ENCODE measurements around the gene TRIM42.

Gene TRIM42

DNA sequence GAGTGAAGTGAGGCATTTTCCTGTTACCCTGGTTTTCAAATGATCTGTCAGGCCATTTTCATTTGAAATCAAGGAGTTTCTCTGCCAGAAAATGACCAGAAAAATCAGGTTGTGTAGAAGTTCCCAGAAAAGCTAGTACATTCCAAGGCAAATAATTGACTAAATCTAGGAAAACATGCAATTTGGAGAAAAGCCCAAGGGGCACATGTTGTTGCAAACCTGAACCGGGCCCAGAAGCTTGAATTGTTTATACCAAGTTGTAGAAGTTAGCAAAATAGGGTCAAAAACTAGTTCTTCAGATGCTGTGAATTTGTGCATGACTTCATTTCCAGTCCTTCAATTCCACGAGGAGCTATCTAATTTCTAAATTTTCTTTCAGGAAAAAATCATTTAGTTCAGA is 31.0 kb downstream of the TRIM42 start:
- ChIA-PET CTCF (interaction anchor here (0.6 kb wide), 1 partner anchor 154 kb away, joined by 3 read pairs; no protein-coding TSS in a partner anchor), POLR2A (no interaction called here)

DNA sequence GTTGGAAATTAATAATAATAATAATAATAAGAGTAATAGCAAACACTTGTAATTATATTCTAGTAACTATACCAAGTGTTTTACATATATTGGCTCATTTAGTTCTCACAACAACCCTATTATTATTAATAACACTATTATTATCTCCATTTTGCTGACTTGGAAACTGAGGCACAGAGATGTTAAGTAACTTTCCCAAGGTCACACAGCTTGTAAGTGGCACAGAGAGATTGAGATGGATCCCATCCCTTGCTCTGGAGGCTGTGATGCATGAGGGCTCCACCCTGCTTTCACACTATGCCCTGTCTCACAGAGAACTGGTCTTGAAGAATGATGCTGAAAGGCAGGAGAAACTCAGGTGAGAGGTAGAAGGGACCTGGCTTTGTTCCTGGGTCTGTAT is 31.9 kb downstream of the TRIM42 start:
- no peaks in the 10 kb centered on the region for H3K36me3 ChIP-seq (ENCODE audit: control insufficient read depth in 2 of 2, insufficient read depth in 1 of 2, low read length in 2 of 2)
- H3K9me3 ChIP-seq (ENCODE audit: control insufficient read depth, insufficient read depth, low read depth, low read length): no peaks in the 10 kb centered on the region
- no peaks in the 10 kb centered on the region for H3K4me1 ChIP-seq (ENCODE audit: control insufficient read depth, insufficient read depth, low read length)
- H3K4me3 ChIP-seq (ENCODE audit: low read depth, low read length): no peak overlapping the region
- TF ChIP-seq ZNF146 (tag by site-specific recombination; IDR thresholded peaks at IDR 0.05) (no peak), ZNF843 (tag by site-specific recombination; IDR thresholded peaks at IDR 0.05) (no peak), GLI2 (tag by site-specific recombination; IDR thresholded peaks at IDR 0.05; ENCODE audit: borderline replicate concordance, low read depth) (no peak), ZNF24 (tag by site-specific recombination; IDR thresholded peaks at IDR 0.05) (no peak), ZNF292 (tag by site-specific recombination; IDR thresholded peaks at IDR 0.05; ENCODE audit: borderline replicate concordance, low read depth) (no peak)
- TF ChIP-seq, protein P1, sequence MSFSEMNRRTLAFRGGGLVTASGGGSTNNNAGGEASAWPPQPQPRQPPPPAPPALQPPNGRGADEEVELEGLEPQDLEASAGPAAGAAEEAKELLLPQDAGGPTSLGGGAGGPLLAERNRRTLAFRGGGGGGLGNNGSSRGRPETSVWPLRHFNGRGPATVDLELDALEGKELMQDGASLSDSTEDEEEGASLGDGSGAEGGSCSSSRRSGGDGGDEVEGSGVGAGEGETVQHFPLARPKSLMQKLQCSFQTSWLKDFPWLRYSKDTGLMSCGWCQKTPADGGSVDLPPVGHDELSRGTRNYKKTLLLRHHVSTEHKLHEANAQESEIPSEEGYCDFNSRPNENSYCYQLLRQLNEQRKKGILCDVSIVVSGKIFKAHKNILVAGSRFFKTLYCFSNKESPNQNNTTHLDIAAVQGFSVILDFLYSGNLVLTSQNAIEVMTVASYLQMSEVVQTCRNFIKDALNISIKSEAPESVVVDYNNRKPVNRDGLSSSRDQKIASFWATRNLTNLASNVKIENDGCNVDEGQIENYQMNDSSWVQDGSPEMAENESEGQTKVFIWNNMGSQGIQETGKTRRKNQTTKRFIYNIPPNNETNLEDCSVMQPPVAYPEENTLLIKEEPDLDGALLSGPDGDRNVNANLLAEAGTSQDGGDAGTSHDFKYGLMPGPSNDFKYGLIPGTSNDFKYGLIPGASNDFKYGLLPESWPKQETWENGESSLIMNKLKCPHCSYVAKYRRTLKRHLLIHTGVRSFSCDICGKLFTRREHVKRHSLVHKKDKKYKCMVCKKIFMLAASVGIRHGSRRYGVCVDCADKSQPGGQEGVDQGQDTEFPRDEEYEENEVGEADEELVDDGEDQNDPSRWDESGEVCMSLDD (tag by site-specific recombination; IDR thresholded peaks at IDR 0.05): no peak
- ChIA-PET POLR2A (no interaction called here), CTCF (interaction anchor here (0.6 kb wide), 1 partner anchor 124 kb away, joined by 3 read pairs; no protein-coding TSS in a partner anchor)
- H3K27ac ChIP-seq (ENCODE audit: extremely low read depth, low read depth, low read length): no peak overlapping the region

More for the DNA sequence above, 31.0 kb downstream of the TRIM42 start:
- no peak overlapping the region for H3K4me3 ChIP-seq (ENCODE audit: low read depth, low read length)
- TF ChIP-seq, protein P2, sequence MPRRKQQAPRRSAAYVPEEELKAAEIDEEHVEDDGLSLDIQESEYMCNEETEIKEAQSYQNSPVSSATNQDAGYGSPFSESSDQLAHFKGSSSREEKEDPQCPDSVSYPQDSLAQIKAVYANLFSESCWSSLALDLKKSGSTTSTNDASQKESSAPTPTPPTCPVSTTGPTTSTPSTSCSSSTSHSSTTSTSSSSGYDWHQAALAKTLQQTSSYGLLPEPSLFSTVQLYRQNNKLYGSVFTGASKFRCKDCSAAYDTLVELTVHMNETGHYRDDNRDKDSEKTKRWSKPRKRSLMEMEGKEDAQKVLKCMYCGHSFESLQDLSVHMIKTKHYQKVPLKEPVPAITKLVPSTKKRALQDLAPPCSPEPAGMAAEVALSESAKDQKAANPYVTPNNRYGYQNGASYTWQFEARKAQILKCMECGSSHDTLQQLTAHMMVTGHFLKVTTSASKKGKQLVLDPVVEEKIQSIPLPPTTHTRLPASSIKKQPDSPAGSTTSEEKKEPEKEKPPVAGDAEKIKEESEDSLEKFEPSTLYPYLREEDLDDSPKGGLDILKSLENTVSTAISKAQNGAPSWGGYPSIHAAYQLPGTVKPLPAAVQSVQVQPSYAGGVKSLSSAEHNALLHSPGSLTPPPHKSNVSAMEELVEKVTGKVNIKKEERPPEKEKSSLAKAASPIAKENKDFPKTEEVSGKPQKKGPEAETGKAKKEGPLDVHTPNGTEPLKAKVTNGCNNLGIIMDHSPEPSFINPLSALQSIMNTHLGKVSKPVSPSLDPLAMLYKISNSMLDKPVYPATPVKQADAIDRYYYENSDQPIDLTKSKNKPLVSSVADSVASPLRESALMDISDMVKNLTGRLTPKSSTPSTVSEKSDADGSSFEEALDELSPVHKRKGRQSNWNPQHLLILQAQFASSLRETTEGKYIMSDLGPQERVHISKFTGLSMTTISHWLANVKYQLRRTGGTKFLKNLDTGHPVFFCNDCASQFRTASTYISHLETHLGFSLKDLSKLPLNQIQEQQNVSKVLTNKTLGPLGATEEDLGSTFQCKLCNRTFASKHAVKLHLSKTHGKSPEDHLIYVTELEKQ (tag by site-specific recombination; IDR thresholded peaks at IDR 0.05; ENCODE audit: borderline replicate concordance): no peak
- no peak overlapping the region for H3K27ac ChIP-seq (ENCODE audit: extremely low read depth, low read depth, low read length)
- H3K36me3 ChIP-seq (ENCODE audit: control insufficient read depth in 2 of 2, insufficient read depth in 1 of 2, low read length in 2 of 2): no peaks in the 10 kb centered on the region
- H3K4me1 ChIP-seq (ENCODE audit: control insufficient read depth, insufficient read depth, low read length): no peaks in the 10 kb centered on the region
- no peaks in the 10 kb centered on the region for H3K9me3 ChIP-seq (ENCODE audit: control insufficient read depth, insufficient read depth, low read depth, low read length)

DNA sequence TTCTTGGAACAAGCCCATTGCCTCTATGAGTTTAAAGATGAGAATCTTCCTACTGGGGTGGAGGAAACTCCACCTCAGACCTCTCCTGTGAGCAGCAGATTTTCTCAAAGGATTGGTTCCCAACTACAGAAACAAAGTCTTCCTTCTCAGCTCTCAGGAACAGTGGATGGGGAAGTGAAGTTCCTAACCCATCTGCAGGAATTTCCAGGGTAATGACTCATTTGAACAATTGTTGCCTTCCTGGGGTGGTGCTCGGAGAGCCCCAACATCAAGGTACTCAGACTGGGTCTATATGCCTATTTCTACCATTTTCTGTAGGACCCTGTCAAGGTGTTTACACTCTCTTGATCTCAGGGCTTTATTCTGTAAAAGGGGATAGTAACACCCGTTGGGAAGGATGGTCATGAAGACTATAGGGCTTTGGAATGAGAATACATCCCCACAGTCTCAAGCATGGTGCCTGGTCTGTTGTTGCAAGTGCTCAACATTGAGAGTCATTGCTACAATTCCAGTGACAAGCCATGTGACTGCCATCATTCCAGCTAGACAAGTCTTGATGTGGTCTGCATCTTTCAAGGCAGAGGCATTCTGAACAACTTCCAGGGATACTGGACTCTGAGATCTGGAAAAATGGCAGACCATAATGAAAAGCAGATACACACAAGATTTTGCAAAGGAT is 33.0 kb downstream of the TRIM42 start:
- no peaks in the 10 kb centered on the region for H3K36me3 ChIP-seq (ENCODE audit: control insufficient read depth in 2 of 2, insufficient read depth in 1 of 2, low read length in 2 of 2)
- ChIA-PET POLR2A (no interaction called here), CTCF (interaction anchor here (0.6 to 1.1 kb wide), 2 partner anchors 125 to 773 kb away, joined by 3 read pairs; no protein-coding TSS in a partner anchor)
- H3K9me3 ChIP-seq (ENCODE audit: control insufficient read depth, insufficient read depth, low read depth, low read length): no peaks in the 10 kb centered on the region
- no peaks in the 10 kb centered on the region for H3K4me1 ChIP-seq (ENCODE audit: control insufficient read depth, insufficient read depth, low read length)
- no peak overlapping the region for H3K27ac ChIP-seq (ENCODE audit: extremely low read depth, low read depth, low read length)
- no peak overlapping the region for H3K4me3 ChIP-seq (ENCODE audit: low read depth, low read length)
- TF ChIP-seq ZNF174 (tag by site-specific recombination; IDR thresholded peaks at IDR 0.05) (no peak), ZNF596 (tag by site-specific recombination; IDR thresholded peaks at IDR 0.05) (no peak), ZNF341 (tag by site-specific recombination; IDR thresholded peaks at IDR 0.05; ENCODE audit: low read depth) (no peak), ZNF140 (tag by site-specific recombination; IDR thresholded peaks at IDR 0.05) (no peak), KLF9 (tag by site-specific recombination; IDR thresholded peaks at IDR 0.05; ENCODE audit: low read depth) (no peak), ZNF514 (tag by site-specific recombination; IDR thresholded peaks at IDR 0.05) (no peak), ZNF214 (tag by site-specific recombination; IDR thresholded peaks at IDR 0.05; ENCODE audit: borderline replicate concordance) (no peak), ZNF302 (tag by site-specific recombination; IDR thresholded peaks at IDR 0.05; ENCODE audit: low read depth) (no peak), ZBTB20 (tag by site-specific recombination; IDR thresholded peaks at IDR 0.05) (no peak), GLIS2 (tag by site-specific recombination; IDR thresholded peaks at IDR 0.05) (no peak), ZNF132 (tag by site-specific recombination; IDR thresholded peaks at IDR 0.05; ENCODE audit: borderline replicate concordance) (no peak), ZNF324 (tag by site-specific recombination; IDR thresholded peaks at IDR 0.05) (no peak), ZNF211 (tag by site-specific recombination; IDR thresholded peaks at IDR 0.05; ENCODE audit: low read depth) (no peak), ZSCAN23 (tag by site-specific recombination; IDR thresholded peaks at IDR 0.05) (no peak)
- TF ChIP-seq, protein P3, sequence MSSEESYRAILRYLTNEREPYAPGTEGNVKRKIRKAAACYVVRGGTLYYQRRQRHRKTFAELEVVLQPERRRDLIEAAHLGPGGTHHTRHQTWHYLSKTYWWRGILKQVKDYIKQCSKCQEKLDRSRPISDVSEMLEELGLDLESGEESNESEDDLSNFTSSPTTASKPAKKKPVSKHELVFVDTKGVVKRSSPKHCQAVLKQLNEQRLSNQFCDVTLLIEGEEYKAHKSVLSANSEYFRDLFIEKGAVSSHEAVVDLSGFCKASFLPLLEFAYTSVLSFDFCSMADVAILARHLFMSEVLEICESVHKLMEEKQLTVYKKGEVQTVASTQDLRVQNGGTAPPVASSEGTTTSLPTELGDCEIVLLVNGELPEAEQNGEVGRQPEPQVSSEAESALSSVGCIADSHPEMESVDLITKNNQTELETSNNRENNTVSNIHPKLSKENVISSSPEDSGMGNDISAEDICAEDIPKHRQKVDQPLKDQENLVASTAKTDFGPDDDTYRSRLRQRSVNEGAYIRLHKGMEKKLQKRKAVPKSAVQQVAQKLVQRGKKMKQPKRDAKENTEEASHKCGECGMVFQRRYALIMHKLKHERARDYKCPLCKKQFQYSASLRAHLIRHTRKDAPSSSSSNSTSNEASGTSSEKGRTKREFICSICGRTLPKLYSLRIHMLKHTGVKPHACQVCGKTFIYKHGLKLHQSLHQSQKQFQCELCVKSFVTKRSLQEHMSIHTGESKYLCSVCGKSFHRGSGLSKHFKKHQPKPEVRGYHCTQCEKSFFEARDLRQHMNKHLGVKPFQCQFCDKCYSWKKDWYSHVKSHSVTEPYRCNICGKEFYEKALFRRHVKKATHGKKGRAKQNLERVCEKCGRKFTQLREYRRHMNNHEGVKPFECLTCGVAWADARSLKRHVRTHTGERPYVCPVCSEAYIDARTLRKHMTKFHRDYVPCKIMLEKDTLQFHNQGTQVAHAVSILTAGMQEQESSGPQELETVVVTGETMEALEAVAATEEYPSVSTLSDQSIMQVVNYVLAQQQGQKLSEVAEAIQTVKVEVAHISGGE (tag by site-specific recombination; conservative IDR thresholded peaks at IDR 0.05; ENCODE audit: low read depth): no peak
